DMS79 (cell line): ENCODE data around the gene GNG3.
"Not testable (repeated sequence)": the region's sequence is repeated elsewhere in the genome, so short reads cannot be mapped to it uniquely, and the experiment has no call there.

Experiments
- DNase-seq: peaks from one replicate; lab custom pipeline; 2025; lab: John Stamatoyannopoulos, UW

The GNG3 gene

GRCh38 chr11:62707277-62707861, at the start of gene GNG3, which contains the start of gene BSCL2:
TSS of gene GNG3 (plus strand) at chr11:62707676. CDS start at chr11:62708296, 620 bp downstream.
TSS of gene BSCL2 (minus strand) at chr11:62707424. CDS start at chr11:62707195, 229 bp downstream.
- DNase-seq, result peak; percentile 96

GRCh38 chr11:62664405-62665074, 42.9 kb upstream of the GNG3 start:
- peak; percentile 70 for DNase-seq

GRCh38 chr11:62665075-62665598, 42.3 kb upstream of the GNG3 start, which contains the start of the genes C11orf98 and CSKMT:
TSS of gene C11orf98 (minus strand) at chr11:62665210. CDS start at chr11:62665169, 41 bp downstream.
TSS of gene CSKMT (plus strand) at chr11:62665312. CDS start at chr11:62665880, 568 bp downstream.
- peak; percentile 86 for DNase-seq

DNA sequence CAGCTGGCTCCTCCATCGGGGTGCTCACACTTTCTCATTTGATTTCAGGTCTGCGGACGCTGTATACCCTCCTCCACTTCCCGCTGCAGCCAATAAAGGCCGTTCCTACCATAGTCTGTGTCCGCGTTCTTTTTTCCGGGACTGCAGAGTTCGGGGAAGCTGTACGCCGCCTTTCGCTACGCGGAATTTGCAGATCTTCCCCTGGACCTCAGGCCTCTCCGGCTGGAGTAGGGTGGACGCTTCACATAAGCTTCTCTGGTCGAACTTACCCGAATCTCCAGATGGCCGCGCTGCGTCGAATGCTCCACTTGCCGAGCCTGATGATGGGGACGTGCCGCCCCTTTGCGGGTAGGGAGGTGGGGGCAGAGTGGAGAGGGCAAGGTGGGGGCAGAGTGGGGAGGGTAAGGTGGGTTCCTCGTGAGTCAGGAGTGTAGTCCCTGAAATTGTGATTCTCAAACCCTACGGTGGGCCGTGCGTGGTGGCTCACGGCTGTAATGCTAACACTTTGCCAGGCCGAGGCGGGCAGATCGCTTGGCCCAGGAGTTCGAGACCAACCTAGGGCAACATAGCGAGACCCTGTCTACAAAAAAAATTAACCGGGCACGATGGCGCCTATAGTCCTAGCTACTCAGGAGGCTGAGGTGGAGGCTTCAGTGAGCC, 41.7 kb upstream of the GNG3 start:
- peak; percentile 19 for DNase-seq

- DNase-seq, result no peak
Measured at GRCh38 chr11:62666259-62666926, 41.1 kb upstream of the GNG3 start.

- DNase-seq, result no peak
Measured at GRCh38 chr11:62667460-62667859, 40.0 kb upstream of the GNG3 start.

- no peak for DNase-seq
Measured at GRCh38 chr11:62669420-62670161, 37.9 kb upstream of the GNG3 start.

DNA sequence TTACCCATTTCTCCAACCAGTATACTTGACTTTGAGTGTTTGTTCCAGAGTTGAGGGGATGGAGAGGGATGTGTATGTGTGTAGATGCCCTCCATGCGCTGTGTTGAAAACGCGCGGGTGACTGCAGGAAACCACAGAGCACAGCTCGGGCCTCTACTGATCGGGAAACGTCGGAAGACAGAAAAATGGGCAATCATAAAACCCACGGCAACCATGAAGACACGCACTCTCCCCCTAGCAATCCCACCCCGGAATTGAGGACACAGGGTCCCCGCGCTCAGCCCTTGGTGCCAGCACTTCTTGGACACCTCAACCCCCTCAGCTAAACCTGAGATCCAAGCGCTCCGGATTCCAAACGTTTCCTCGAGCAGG, 36.3 kb upstream of the GNG3 start:
- no peak for DNase-seq

DNA sequence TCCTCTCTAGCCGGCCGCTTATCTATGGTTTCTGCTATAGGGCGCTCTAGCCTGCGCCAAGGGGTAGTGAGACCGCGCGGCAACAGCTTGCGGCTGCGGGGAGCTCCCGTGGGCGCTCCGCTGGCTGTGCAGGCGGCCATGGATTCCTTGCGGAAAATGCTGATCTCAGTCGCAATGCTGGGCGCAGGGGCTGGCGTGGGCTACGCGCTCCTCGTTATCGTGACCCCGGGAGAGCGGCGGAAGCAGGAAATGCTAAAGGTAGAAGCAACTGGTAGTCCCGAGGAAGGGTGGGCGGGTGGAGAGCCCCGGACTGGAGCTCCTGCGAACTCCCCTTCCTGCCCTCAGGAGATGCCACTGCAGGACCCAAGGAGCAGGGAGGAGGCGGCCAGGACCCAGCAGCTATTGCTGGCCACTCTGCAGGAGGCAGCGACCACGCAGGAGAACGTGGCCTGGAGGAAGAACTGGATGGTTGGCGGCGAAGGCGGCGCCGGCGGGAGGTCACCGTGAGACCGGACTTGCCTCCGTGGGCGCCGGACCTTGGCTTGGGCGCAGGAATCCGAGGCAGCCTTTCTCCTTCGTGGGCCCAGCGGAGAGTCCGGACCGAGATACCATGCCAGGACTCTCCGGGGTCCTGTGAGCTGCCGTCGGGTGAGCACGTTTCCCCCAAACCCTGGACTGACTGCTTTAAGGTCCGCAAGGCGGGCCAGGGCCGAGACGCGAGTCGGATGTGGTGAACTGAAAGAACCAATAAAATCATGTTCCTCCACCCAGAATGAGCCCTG, 35.7 kb upstream of the GNG3 start, which contains the start of the genes LBHD1 and UQCC3:
Gene LBHD1 (minus strand): TSS at position 660 of the 782 bp plus-strand sequence. CDS start 2,236 bp downstream, outside the sequence.
Gene UQCC3 (plus strand): TSS at position 66 of the 782 bp plus-strand sequence. CDS start 73 bp downstream, at position 139.
- DNase-seq, result peak; percentile 68

GRCh38 chr11:62673196-62673525, 34.3 kb upstream of the GNG3 start:
- DNase-seq, result no peak

- DNase-seq, result not testable (repeated sequence)
Measured at GRCh38 chr11:62675415-62675814, 32.1 kb upstream of the GNG3 start.

DNA sequence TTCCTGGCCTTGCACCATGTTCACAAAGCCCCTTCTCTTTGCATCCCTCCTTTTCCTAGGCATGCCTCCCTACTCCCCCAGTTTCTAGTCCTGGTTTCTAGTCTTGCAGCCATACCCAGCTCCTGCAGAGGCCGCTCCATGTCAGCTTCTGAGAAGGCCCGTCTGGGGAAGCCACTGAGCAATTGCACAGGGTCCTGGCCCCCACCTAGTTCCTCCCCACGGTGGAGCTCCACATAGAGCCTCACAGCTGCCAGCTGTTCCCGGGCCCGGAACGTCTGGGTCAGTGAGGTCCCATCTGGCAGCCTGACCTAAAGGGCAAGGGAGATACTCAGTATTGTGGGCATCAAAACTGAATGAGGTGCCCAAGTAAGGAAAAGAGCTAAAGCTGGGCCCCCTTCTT, 30.8 kb upstream of the GNG3 start:
- no peak for DNase-seq

DNA sequence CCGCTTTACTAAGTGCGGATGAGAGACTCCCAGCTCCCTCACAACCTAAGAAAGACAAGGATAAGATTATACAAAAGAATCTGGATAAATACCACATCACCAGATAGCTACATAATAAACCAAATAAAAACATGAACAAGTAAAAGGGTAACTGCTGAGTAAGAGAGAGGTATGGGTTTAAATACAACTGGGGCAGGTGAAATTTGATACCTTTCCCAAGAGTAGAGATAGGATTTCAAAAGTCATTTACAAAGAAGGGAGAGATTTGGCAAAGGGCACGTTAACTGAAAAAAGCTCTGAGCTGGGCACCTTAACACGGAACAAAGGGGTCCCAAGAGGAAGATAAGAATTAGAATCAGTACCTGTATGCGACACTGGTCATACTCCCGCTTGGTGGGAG, 30.3 kb upstream of the GNG3 start:
- no peak for DNase-seq

DNA sequence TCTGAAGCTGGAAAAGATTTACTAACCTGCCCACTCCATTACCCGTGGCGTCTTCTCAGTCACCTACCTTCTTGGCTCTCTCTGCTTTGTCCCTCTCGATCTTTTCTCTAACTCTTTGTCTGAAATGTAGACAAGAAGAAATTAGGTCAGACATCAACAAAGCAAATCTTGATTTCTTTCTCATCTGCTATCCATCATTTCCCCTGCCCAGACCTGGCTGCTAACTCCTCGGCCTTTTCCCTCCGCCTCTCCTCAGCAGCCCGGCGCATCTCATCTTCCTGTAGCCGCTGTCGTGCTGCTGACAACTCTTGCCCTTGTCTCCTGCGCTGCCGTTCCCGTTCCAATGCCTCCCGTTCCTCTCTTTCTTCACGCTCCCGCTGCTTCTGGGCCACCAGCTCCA, 29.8 kb upstream of the GNG3 start:
- DNase-seq, result no peak

GRCh38 chr11:62678433-62678769, 29.1 kb upstream of the GNG3 start:
- no peak for DNase-seq

- peak; percentile 72 for DNase-seq
Measured at GRCh38 chr11:62678770-62679696, 28.4 kb upstream of the GNG3 start, which contains the start of gene UBXN1. TSS of gene UBXN1 (minus strand) at chr11:62679073. CDS start at chr11:62678923, 150 bp downstream.

DNA sequence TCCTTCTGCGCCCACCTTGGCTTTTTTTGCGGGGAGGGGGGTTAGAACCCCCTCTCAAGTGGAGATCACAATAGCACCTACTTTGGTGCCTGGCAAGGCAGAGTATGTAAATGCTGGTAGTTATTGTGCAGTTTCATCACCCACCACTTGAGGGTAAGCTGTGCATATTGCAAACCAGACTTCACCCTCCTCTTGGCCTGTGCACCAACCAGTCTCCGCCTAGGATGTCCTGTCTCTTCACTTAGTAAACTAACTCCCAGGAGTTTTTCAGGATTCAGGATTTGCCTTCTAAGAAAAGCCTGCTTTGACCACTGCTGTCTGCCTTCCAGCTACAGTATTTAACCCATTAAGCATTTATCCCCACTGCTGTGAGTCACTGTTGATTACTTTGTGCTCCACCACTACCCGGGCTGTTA, 26.6 kb upstream of the GNG3 start:
- peak; percentile 3 for DNase-seq

DNA sequence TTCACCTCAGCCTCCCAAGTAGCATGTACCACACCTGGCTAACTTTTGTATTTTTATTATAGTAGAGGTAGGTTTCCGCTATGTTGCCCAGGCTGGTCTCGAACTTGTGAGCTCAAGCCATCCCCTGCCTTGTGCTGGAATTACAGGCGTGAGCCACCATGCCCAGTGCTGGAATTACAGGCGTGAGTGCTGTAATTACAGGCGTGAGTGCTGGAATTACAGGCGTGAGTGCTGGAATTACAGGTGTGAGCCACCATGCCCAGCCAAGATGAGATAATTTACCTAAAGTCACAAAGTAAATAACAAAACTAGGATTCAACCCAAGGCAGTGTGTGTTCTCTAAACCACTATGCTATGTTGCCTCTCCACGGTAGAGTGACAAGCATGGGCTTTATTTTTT, 25.0 kb upstream of the GNG3 start:
- DNase-seq, result no peak
